ENCODE results near the gene GSTM3. TPM values are rescaled to one million over a fixed set of nuclear protein-coding genes. Genes with fewer than 3 reads are reported as not detected.
"Not testable (repeated sequence)": the region's sequence is repeated elsewhere in the genome, so short reads cannot be mapped to it uniquely, and the experiment has no call there.

The GSTM3 gene
- total and polyA plus RNA-seq, 7 donors, result 21.6 to 143 (median 64.3) TPM

- no peaks in the 10 kb centered on the region for H3K36me3 ChIP-seq
- H3K9me3 ChIP-seq, result no peaks in the 10 kb centered on the region
- peak; percentile 90 for DNase-seq
- intact Hi-C loops (cut with DNase I), result loop anchor here (5.0 kb wide), 2 partner anchors 46 to 49 kb away; no protein-coding TSS in a partner anchor
- peak within 1 kb of the TSS in 1 of 4 donors; percentile 78 for H3K27ac ChIP-seq
- TF ChIP-seq EP300 (IDR thresholded peaks at IDR 0.05), result no peak
- no peak for TF ChIP-seq POLR2AphosphoS5 (IDR thresholded peaks at IDR 0.05)
- no peak for TF ChIP-seq POLR2A (IDR thresholded peaks at IDR 0.05)
- TF ChIP-seq CTCF (IDR thresholded peaks at IDR 0.05), result no peak
- H3K4me3 ChIP-seq, result peak within 1 kb of the TSS in 1 of 4 donors; percentile 26
- no peaks in the 10 kb centered on the region for H3K4me1 ChIP-seq
- WGBS, 2 donors, result 2% methylated on average over 46 of the region's 46 CpGs; no CpG with 5 or more reads in 1 of the 2 donors
- H3K27me3 ChIP-seq, result no peaks in the 10 kb centered on the region
Measured at GRCh38 chr1:109687641-109688499, 53.0 kb downstream of the GSTM3 start, which contains the start of gene GSTM1. Gene GSTM1 (plus strand): TSS chr1:109687817. CDS start chr1:109687874, 57 bp downstream.

- not testable (repeated sequence) for H3K4me1 ChIP-seq, H3K9me3 ChIP-seq, H3K27me3 ChIP-seq, DNase-seq, H3K36me3 ChIP-seq
- H3K27ac ChIP-seq, result peak overlapping the region in 1 of 4 donors; percentile 78
- 47 to 63% methylated on average over 3 to 11 of the region's 11 CpGs for WGBS, 2 donors
- intact Hi-C loops (cut with DNase I), result loop anchor here (5.0 kb wide), 2 partner anchors 45 to 50 kb away; no protein-coding TSS in a partner anchor
- H3K4me3 ChIP-seq, result peak overlapping the region in 1 of 4 donors; percentile 26
Measured at GRCh38 chr1:109687109-109687508, 53.7 kb downstream of the GSTM3 start.

- H3K9me3 ChIP-seq, H3K4me3 ChIP-seq, H3K4me1 ChIP-seq, DNase-seq, H3K27ac ChIP-seq, H3K36me3 ChIP-seq, H3K27me3 ChIP-seq: not testable (repeated sequence)
- intact Hi-C loops (cut with DNase I), result loop anchor here (5.0 kb wide), 2 partner anchors 44 to 51 kb away; no protein-coding TSS in a partner anchor
- 85% methylated on average over 4 of the region's 4 CpGs; no CpG with 5 or more reads in 1 of the 2 donors for WGBS, 2 donors
Measured at GRCh38 chr1:109685890-109686289, 54.9 kb downstream of the GSTM3 start.

GRCh38 chr1:109685399-109685798 lies 55.4 kb downstream of the GSTM3 start:
- DNase-seq, H3K27me3 ChIP-seq, H3K9me3 ChIP-seq, H3K4me1 ChIP-seq, H3K36me3 ChIP-seq, H3K27ac ChIP-seq, H3K4me3 ChIP-seq: not testable (repeated sequence)
- intact Hi-C loops (cut with DNase I), result loop anchor here (5.0 kb wide), 2 partner anchors 43 to 52 kb away; no protein-coding TSS in a partner anchor
- 31% methylated on average over 1 of the region's 1 CpG; no CpG with 5 or more reads in 1 of the 2 donors for WGBS, 2 donors

DNA sequence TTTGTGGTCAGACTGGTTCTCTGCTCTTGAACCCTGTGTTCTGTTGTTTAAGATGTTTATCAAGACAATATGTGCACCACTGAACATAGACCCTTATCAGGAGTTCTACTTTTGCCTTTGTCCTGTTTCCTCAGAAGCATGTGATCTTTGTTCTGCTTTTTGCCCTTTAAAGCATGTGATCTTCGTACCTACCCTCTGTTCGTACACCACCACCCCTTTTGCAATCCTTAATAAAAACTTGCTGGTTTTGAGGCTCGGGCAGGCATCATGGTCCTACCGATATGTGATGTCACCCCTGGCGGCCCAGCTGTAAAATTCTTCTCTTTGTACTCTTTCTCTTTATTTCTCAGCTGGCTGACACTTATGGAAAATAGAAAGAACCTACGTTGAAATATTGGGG lies 56.1 kb downstream of the GSTM3 start:
- WGBS, 2 donors, result 77% methylated on average over 6 of the region's 6 CpGs; no CpG with 5 or more reads in 1 of the 2 donors

More for the DNA sequence above, 56.1 kb downstream of the GSTM3 start:
- H3K27ac ChIP-seq, H3K4me1 ChIP-seq, H3K36me3 ChIP-seq, H3K9me3 ChIP-seq, H3K27me3 ChIP-seq, H3K4me3 ChIP-seq, DNase-seq: not testable (repeated sequence)
- intact Hi-C loops (cut with DNase I), result loop anchor here (5.0 kb wide), 2 partner anchors 42 to 53 kb away; no protein-coding TSS in a partner anchor

Other genes starting within 250 kb of the GSTM3 start
- 1 to 10 TPM; 4.2 to 7.6 (median 5.4) TPM for gene CYB561D1, start 246.9 kb downstream of the GSTM3 start, total RNA-seq
- gene CYB561D1, start 246.9 kb downstream of the GSTM3 start, polyA plus RNA-seq, result 10 to 100 TPM in 1 of 3 donors, 1 to 10 TPM in 2; 1.8 to 12.5 (median 3.9) TPM
- 10 to 100 TPM in 1 of 4 donors, 1 to 10 TPM in 3; 6.4 to 12.1 (median 8.8) TPM for gene AMIGO1, start 231.3 kb downstream of the GSTM3 start, total RNA-seq
- gene AMIGO1, start 231.3 kb downstream of the GSTM3 start, polyA plus RNA-seq, result 1 to 10 TPM in 1 of 3 donors, under 1 TPM in 2; 0.60 to 2.8 (median 0.69) TPM
- 1 to 10 TPM in 1 of 4 donors, under 1 TPM in 1, not detected in 2; 0.36 to 2.2 TPM for gene GPR61, start 201.2 kb downstream of the GSTM3 start, total RNA-seq
- under 1 TPM in 1 of 3 donors, not detected in 2; 0.07 TPM for gene GPR61, start 201.2 kb downstream of the GSTM3 start, polyA plus RNA-seq
- gene GNAI3, start 192.4 kb downstream of the GSTM3 start, total RNA-seq, result 1 to 10 TPM; 5.7 to 6.4 (median 6.1) TPM
- gene GNAI3, start 192.4 kb downstream of the GSTM3 start, polyA plus RNA-seq, result 1 to 10 TPM; 4.2 to 5.5 (median 5.2) TPM
- not detected for gene GNAT2, start 121.4 kb downstream of the GSTM3 start, total RNA-seq
- gene GNAT2, start 121.4 kb downstream of the GSTM3 start, polyA plus RNA-seq, result under 1 TPM in 1 of 3 donors, not detected in 2; 0.10 TPM
- 10 to 100 TPM; 19.9 to 47.5 (median 29.4) TPM for gene AMPD2, start 121.2 kb downstream of the GSTM3 start, total RNA-seq
- 10 to 100 TPM in 1 of 3 donors, 1 to 10 TPM in 2; 6.5 to 31.3 (median 6.6) TPM for gene AMPD2, start 121.2 kb downstream of the GSTM3 start, polyA plus RNA-seq
- 10 to 100 TPM; 31.4 to 73.1 (median 44.8) TPM for gene GSTM4, start 84.9 kb downstream of the GSTM3 start, total RNA-seq
- gene GSTM4, start 84.9 kb downstream of the GSTM3 start, polyA plus RNA-seq, result 10 to 100 TPM; 47.0 to 69.4 (median 52.3) TPM
- 100 to 1,000 TPM in 1 of 4 donors, 10 to 100 TPM in 3; 42.5 to 139 (median 60.5) TPM for gene GSTM2, start 73.0 kb downstream of the GSTM3 start, total RNA-seq
- gene GSTM2, start 73.0 kb downstream of the GSTM3 start, polyA plus RNA-seq, result 10 to 100 TPM in 2 of 3 donors, 1 to 10 TPM in 1; 4.9 to 22.3 (median 12.6) TPM
- gene GSTM1, start 53.2 kb downstream of the GSTM3 start, total RNA-seq, result 10 to 100 TPM in 1 of 4 donors, not detected in 3; 12.7 TPM
- 10 to 100 TPM in 2 of 3 donors, under 1 TPM in 1; 0.39 to 27.6 (median 21.3) TPM for gene GSTM1, start 53.2 kb downstream of the GSTM3 start, polyA plus RNA-seq
- gene GSTM5, start 28.8 kb downstream of the GSTM3 start, total RNA-seq, result 1 to 10 TPM; 2.7 to 8.0 (median 3.5) TPM
- 10 to 100 TPM in 1 of 3 donors, 1 to 10 TPM in 2; 2.5 to 11.4 (median 2.7) TPM for gene GSTM5, start 28.8 kb downstream of the GSTM3 start, polyA plus RNA-seq
- 1 to 10 TPM in 2 of 4 donors, not detected in 2; 1.1 to 1.4 TPM for gene EPS8L3, start 22.9 kb upstream of the GSTM3 start, total RNA-seq
- gene EPS8L3, start 22.9 kb upstream of the GSTM3 start, polyA plus RNA-seq, result 100 to 1,000 TPM in 1 of 3 donors, 10 to 100 TPM in 2; 81.7 to 212 (median 84.4) TPM
- gene CSF1, start 169.8 kb upstream of the GSTM3 start, total RNA-seq, result 100 to 1,000 TPM in 1 of 4 donors, 10 to 100 TPM in 3; 21.8 to 118 (median 47.5) TPM
- 10 to 100 TPM in 1 of 3 donors, 1 to 10 TPM in 2; 3.0 to 15.0 (median 3.7) TPM for gene CSF1, start 169.8 kb upstream of the GSTM3 start, polyA plus RNA-seq
- 10 to 100 TPM; 58.2 to 76.7 (median 73.4) TPM for gene AHCYL1, start 243.7 kb upstream of the GSTM3 start, total RNA-seq
- 10 to 100 TPM; 42.6 to 57.3 (median 49.1) TPM for gene AHCYL1, start 243.7 kb upstream of the GSTM3 start, polyA plus RNA-seq

Measured in sigmoid colon (tissue), 7 donors.